Activated T-cell treated with anti-CD3 and anti-CD28 coated beads for 1 hour (primary cell): ENCODE data around the gene C1orf56.

Experiments used
- DNase-seq: peaks from one replicate; pipeline ENCODE4 v3.0.0-alpha.2; 2020; ENCODE audit warnings: low read depth

C1orf56 gene

DNA sequence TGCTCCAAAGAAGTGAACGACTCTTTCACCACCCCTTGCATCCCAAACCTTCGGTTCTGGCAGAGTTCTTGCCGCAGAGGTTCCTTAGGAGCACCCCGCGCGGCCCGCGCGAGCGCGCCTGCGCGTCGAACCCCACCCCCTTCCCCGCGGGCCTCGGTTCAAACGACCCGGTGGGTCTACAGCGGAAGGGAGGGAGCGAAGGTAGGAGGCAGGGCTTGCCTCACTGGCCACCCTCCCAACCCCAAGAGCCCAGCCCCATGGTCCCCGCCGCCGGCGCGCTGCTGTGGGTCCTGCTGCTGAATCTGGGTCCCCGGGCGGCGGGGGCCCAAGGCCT is at the start of gene C1orf56:
Gene C1orf56, plus strand, starts transcription at position 161 of the 334 bp plus-strand sequence. Its CDS starts 97 bp downstream, at position 258.
- DNase-seq: peak; percentile 50

GRCh38 chr1:150997949-150998348 is 49.6 kb upstream of the C1orf56 start:
- DNase-seq: no peak

- no peak for DNase-seq
These were observed 48.4 kb upstream of the C1orf56 start for GRCh38 chr1:150999051-150999674.

DNA sequence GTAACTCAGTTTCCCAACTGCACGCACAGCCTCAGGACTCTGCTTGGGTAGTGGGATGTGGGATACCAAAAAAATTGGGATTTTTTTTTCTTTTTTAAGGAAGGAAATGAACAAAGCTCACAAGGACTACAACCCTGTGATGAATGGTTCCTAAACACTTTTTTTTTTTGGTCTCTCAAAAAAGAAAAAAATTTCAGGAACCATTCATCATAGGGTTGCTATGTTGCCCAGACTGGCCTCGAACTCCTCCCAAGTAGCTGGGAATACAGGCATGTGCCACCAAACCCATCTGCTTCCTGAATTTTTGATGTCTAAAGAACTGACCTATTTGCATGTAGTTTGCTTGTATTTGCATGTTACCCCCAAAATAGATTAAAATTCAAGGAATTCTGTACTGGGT is 47.6 kb upstream of the C1orf56 start:
- DNase-seq: no peak

DNA sequence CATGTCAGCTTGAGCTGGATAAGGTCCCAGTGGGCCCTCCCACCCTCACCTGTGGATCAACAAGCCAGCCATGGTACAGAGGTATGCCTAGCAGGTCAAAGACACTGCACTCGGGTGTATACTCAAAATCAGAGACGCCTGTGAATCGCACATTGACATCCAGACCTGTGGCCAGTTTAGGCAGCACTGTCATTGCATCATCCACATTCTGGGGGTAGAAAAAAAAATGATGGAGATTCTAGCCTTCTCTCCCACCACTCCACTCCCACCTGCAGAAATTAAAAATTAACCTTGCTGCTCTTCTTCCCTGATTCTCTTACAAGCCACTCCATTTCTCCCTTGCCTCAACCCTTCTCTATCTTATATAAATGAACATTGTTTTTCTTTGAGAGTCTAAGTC is 47.1 kb upstream of the C1orf56 start:
- no peak for DNase-seq

GRCh38 chr1:151001602-151002001 is 45.9 kb upstream of the C1orf56 start:
- DNase-seq: no peak

DNA sequence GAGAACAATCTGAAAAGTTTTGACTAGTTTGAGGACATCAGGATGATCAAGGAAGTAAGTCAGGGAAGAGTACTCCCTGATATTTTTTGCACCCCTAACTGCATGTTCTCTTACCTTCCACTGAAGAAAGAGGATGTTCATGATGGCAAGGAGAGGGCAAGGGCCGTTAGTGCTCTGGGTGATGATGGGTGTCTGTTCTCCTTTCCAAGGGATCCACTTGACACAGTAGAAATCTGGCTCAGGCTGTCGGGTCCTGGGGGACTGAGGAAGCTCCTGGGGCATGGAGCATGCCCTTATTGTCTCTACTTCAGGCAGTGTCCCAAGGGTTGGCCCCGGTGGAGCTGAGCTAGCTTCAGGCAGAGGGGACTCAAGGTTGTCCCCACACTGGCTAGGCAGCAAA is 45.5 kb upstream of the C1orf56 start:
- no peak for DNase-seq

DNA sequence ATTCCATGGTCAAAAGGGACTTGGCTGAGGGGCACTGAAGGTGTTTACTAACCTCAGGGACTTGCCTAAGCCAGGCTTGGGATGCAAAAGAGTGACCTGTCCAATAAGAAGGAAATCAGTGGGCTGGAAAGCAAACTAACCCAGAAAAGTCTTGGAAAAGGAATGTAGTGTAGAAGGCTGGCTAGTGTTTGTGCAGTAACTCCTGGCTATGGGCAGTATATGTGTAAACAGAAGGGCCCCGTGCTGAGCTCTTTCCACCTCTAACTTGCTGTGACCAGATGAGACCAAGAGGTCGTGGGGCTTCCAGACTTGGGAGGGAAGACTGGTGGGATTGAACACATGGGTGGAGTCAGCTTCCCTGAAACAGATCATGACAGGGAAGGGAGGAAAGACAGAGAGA is 44.9 kb upstream of the C1orf56 start:
- DNase-seq: no peak

DNA sequence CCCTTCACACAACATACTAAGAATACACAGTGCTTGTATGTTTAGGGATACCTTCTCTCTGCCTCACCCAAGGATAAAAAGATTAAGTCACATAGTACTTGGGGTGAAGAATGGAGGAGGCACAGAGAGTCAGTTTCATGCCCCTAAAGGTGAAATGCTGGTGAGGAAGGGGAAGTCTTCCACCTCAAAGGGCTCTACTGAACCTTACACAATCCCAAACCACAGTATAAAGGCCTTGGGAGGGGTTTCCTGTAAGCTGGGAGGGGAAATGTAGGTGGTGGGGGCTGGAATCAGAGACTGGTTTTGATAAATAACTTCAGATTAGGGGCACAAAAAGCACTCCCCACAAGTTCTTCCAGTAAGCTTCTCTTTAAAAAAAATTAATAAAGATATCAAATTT is 44.4 kb upstream of the C1orf56 start:
- no peak for DNase-seq

GRCh38 chr1:151005729-151006319 is 41.7 kb upstream of the C1orf56 start:
- DNase-seq: no peak

- no peak for DNase-seq
These were observed 41.1 kb upstream of the C1orf56 start, which contains the start of gene MINDY1 for GRCh38 chr1:151006327-151007052. Gene MINDY1, minus strand, starts transcription at chr1:151006902. Its CDS starts 4,285 bp downstream, at chr1:151002617.

- DNase-seq: no peak
These were observed 39.7 kb upstream of the C1orf56 start for GRCh38 chr1:151007853-151008243.

GRCh38 chr1:151008244-151009205 is 39.0 kb upstream of the C1orf56 start, which contains the start of gene PRUNE1:
Gene PRUNE1, plus strand, starts transcription at chr1:151008449. Its CDS starts 184 bp downstream, at chr1:151008633.
- peak; percentile 94 for DNase-seq

- DNase-seq: no peak
These were observed 38.4 kb upstream of the C1orf56 start for GRCh38 chr1:151009206-151009587.

DNA sequence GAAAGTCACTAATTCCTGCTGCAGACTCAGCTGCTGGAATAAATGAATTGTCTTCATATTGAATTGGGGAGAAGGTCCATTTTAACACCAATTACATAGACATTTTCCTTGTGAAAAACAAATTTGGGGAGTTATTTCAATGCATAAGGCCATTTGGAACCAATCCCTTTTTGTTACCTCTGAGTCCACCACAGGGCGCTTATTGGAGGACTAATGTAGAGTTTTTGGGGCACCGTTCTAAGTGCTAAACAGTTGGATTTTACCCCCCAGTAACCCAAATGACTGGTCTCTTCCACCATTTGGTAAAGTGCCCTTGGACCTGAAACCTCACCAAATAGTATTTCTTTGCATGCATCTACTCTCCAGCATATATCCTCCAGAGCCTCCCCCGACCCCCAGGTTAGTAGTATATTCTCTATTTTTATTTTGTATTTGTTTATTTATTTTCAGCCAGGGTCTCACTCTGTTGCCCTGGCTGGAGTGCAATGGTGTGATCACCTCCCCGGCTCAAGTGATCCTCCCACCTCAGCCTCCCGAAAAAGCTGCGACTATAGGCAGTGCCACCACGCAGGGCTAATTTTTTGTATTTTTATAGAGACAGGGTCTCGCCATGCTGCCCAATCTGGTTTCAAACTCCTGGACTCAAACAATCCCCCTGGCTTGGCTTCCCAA is 37.7 kb upstream of the C1orf56 start:
- no peak for DNase-seq

DNA sequence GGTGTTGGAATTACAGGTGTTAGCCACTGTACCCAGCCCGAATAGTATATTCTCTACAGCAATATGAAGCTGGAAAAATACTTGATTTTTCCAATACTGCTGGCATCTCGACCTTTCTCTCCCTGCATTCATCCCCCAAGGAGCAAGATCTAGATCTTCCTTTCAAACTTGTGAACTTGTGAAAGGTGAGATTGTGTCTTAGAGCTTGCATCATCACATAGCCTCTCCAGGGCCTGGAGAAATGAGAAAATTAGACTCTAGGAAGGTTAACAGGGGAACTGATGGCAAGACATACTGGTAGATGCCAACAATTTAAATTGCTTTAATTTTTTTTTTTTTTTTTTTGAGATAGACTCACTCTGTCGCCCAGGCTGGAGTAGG is 37.2 kb upstream of the C1orf56 start:
- DNase-seq: no peak

- no peak for DNase-seq
These were observed 36.2 kb upstream of the C1orf56 start for GRCh38 chr1:151011154-151011850.

DNA sequence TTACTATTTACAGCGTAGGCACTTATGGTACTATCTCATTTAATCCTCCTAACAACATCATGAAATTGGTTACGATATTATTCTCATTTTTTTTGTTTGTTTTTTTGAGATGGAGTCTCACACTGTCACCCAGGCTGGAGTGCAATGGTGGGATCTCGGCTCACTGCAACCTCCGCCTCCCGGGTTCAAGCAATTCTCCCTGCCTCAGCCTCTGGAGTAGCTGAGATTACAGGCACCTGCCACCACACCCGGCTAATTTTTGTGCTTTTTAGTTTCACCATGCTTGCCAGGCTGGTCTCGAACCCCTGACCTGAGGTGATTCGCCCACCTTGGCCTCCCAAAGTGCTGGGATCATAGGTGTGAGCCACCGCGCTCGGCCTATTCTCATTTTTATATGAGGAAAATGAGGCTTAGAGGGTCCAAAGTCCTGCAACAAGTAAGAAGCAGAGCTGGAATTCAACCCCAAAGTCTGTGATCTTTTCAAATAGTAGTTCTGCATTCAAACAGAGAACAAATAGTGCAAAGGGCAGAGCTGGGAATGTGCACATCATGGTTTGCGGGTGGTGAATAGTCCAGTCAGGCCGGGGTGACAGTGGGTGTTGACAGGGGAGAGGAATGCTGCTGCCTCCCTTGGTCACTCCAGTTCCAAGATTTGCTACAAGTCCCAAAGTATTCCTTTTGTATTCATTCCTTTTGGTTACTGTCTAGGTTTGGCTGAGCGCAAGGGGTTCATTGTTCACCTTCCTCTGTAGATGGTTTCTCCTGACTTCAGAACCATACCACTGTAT is 34.7 kb upstream of the C1orf56 start:
- no peak for DNase-seq

DNA sequence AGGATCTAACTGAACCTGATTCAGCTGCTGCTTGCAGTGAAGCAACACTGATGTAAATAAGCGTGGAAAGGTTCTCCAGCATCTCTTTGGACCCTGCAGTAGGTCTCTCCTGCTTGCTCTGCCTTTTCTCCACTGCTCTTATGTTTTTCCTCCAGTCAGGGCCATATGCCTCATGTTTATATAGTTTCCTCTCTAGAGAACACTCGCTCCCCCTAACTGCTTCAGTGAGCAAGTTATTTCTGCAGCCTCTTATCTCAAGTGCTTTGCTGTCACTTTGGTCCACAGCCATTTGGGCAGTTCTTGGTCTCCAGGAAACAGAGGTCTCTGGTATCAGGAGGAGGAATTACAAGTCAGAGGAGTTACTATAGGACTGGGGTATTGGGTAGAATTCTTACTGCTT is 34.0 kb upstream of the C1orf56 start:
- no peak for DNase-seq

DNA sequence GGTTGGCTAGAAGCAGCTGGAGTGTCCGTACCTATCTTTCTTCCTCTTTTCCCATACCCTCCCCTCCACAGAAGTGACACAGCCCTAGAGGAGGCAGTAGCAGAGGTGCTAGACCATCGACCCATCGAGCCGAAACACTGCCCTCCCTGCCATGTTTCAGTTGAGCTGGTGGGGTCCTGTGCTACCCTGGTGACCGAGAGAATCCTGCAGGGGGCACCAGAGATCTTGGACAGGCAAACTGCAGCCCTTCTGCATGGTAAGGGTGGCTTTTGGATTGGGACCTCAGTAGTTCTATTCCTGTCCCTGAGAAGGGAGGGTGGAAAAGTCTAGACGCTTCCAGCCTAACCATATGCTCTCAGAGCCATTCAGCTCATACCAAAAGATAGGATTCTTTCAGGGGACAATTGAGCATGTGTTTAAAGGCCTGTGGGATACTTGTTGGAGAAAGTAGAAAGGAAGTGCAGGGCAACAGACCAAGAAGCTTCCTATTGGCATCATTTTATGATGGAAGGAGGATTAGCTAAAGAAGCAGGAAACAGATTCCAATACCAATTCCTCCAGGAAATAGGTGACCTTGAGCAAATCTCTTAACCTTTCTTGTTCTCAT is 22.9 kb upstream of the C1orf56 start:
- DNase-seq: peak; percentile 87
